Mononuclear cell (primary cell): ENCODE data around the gene ARHGDIA. TPM values are rescaled to one million over a fixed set of nuclear protein-coding genes. Genes with fewer than 3 reads are reported as not detected.

Experiments
- H3K27me3 ChIP-seq: 2 replicates; pipeline ENCODE4 v1.6.0; 2011; ENCODE audit warnings: low read length, control low read depth; ENCODE audit not compliant: insufficient read depth
- H3K4me1 ChIP-seq: 2 replicates; pipeline ENCODE4 v1.5.1; 2011; ENCODE audit warnings: mild to moderate bottlenecking, low read length, control low read depth; ENCODE audit not compliant: insufficient read depth
- H3K4me3 ChIP-seq: 2 replicates; pipeline ENCODE4 v1.5.1; 2011; ENCODE audit warnings: mild to moderate bottlenecking, low read length, moderate library complexity
- H3K9me3 ChIP-seq: 2 replicates; pipeline ENCODE4 v1.5.1; 2011; ENCODE audit warnings: low read depth, mild to moderate bottlenecking, control low read depth, low read length
- total RNA-seq: library from RNA; depleted of rRNA; stranded (reverse); fragments of >200 nt; gene quantifications from one replicate; pipeline ENCODE4 v1.2.3, GENCODE V29; 2012

The ARHGDIA gene
- total RNA-seq, 1 donor, result 189 TPM

DNA sequence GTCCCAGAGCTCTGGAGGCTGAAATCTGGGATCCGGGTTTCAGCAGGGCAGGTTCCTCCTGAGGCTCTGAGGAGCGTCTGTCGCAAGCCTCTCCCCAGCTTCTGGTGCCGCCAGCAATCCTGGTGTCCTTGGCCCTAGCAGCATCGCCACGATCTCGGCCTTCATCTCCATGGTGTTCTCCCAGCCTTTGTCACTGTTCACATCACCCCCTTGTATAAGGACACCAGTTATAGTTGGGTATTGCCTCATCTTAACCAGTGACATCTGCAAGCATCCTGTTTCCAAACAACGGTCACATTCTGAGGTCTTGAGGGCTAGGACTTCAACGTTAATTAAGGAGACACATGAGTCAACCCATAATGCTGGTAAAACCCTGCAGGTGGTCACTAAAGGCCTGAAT is 33.5 kb downstream of the ARHGDIA start:
- Histone ChIP-seq H3K9me3 (no peaks in the 10 kb centered on the region), H3K4me1 (peaks cover 36% of the 10 kb centered on the region), H3K27me3 (no peaks in the 10 kb centered on the region), H3K4me3 (no peak overlapping the region)

DNA sequence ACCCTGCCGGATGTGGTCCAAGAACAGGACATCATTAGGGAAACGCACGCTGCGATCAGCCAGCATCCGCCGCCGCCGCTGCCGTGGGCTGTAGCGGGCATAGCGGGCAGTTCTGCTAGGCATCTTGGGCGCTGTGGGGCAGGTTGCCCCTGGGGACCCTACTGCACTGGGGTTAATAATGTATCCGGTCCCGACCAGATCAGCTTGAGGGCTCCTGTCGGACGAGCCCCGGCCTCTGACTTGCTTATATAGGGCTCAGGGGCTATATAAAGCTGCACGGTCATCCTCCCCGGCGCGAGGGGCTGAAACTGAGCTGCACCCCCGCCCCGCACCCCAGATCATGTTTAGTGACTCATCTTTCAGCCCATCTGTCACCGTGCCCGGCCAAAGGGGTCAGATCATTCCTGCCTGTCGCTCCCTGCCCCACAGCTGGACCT is 36.3 kb downstream of the ARHGDIA start, which contains the start of gene PPP1R27:
PPP1R27 (minus strand) TSS at position 220 of the 437 bp plus-strand sequence; CDS start at position 123, 97 bp downstream.
- Histone ChIP-seq H3K9me3 (no peaks in the 10 kb centered on the region), H3K4me3 (no peak within 1 kb of the TSS), H3K4me1 (peaks cover 46% of the 10 kb centered on the region), H3K27me3 (no peaks in the 10 kb centered on the region)

DNA sequence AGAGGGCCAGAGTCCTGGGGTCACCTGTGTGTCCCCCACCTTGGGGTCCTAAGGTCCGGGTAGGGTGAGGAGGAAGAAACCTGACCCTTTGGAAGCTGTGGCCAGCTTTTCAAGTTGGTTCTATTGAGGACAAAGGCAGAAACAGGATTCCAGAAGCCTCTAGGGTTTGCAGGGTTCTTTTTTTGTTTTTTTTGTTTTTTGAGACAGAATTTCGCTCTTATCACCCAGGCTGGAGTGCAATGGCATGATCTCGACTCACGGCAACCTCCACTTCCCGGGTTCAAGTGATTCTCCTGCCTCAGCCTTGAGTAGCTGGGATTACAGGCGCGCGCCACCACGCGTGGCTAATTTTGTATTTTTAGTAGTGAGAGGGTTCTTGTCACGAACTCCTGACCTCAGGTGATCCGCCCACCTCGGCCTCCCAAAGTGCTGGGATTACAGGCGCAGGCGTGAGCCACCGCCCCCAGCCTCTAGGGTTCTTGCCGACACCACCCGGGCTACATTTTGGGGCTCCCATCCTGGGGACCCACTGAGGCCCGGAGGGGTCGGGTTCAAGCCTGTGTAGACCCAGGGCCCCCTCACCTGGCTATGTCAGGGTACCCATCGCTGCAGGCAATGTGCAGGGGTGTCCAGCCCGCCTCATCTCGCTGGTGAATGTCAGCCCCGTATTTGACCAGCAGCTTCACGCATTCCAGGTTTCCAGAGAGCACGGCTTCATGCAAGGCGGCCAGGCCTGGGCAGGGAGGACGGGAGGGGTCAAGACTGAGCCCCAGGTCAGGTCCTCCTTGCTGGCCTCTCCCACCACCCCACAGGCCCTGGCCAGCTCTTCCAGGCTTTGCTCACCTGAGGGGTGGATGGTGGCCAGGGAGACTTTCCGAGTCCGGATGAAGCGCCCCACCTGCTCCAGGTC is 37.0 kb downstream of the ARHGDIA start:
- Histone ChIP-seq H3K4me1 (peaks cover 45% of the 10 kb centered on the region), H3K9me3 (no peaks in the 10 kb centered on the region), H3K4me3 (peak overlapping the region; percentile 50), H3K27me3 (no peaks in the 10 kb centered on the region)

DNA sequence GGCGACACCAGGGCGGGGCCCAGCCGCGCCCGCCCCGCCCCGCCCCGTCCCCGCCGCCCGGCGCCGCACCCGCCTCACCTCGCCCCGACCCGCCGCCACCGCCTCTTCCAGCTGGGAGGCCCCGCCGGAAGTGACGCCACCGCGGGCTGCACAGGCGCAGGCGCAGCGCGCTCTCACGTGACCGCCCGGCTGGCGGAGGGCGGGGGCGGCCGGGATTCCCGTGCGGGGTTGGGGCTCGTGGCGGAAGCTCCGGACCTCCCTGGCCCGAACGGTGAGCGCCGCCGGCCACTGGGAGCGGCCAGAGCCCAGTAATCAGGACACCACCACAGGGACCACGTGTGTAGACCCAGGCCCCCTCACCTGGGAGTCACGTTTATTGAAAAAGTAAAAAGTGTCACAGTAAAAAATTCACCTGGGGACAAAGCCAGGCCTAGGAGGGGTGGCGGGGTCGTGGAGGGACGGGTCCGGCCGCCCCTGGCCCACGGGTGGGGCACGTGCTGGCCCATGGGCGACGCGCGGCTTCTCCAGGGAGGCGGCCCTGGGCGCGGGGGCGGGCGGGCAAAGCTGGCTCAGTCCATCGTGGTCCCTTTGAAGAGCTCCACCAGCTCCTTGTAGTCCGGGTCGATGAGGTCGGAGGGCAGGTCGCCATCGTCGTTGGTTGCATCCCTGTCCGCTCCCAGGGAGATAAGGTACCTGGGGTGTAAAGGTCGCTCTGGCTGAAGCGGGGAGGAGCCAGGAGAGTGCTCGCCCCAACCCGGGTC is 37.8 kb downstream of the ARHGDIA start, which contains the start of gene MCRIP1:
MCRIP1 (minus strand) TSS at position 132 of the 761 bp plus-strand sequence. CDS start 8,785 bp downstream, outside the sequence.
- H3K4me1 ChIP-seq, result peaks cover 39% of the 10 kb centered on the region
- peak within 1 kb of the TSS; percentile 64 for H3K4me3 ChIP-seq
- H3K27me3 ChIP-seq, result no peaks in the 10 kb centered on the region
- no peaks in the 10 kb centered on the region for H3K9me3 ChIP-seq

DNA sequence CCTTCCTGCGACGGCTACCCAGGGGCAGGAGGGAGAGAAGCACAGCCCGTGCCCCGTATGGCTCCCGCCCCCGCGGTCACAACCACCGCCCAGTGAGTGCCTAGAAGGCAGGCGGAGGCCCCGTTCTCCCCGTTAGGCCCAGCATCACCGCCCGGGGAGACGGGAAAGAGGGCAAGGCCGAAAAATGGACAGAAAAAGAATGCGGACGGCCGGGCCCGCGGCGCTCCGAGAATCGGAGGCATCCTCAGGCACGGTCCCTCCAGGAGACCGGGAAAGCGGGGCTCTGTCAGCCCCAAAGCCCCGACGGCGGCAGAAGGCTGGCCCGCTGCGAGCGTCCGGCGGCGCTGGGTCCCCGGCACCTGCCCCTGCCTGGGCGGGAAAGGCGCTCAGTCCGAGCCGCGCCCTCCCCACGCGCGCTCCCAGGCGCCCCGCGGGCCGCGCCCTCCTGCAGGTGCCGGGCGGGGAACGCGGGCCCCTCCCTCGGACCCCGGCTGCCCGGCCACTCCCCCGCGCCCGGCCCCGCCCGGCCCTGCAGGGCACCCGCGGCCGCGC is 38.5 kb downstream of the ARHGDIA start:
- no peaks in the 10 kb centered on the region for H3K27me3 ChIP-seq
- peaks cover 33% of the 10 kb centered on the region for H3K4me1 ChIP-seq
- H3K9me3 ChIP-seq, result no peaks in the 10 kb centered on the region
- peak overlapping the region; percentile 64 for H3K4me3 ChIP-seq

DNA sequence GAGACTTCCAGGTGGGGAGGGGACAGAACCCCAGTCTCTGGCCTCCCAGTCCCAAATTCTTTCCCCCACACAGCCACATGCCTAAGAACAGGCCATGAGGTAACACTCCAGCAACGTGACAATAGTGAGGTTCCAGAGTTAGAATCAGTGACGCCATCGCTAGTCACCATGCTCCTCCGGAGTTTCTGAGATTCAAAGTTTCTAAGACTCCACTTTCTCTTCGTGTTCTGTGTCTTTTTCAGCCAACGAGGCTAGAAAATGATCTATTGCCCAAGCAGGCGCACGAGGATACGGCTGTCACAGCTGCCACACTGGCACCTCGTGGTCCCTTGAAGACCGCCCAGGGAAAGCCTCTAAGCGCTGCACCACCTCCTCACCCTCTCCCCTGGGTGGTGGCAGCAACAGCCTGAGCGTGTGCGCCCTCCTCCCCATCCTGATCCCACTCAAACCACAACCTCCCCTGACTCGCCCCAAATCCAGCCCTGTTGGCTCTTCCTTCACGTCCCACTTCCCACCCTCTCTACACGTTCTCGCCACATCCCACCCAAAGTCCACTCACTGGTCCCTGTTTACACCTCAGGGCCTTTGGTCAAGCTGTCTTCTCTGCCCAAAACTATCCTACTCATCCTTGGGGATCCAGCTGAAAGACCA is 39.1 kb downstream of the ARHGDIA start:
- Histone ChIP-seq H3K4me1 (peaks cover 33% of the 10 kb centered on the region), H3K4me3 (peak overlapping the region; percentile 64), H3K27me3 (no peaks in the 10 kb centered on the region), H3K9me3 (no peaks in the 10 kb centered on the region)

DNA sequence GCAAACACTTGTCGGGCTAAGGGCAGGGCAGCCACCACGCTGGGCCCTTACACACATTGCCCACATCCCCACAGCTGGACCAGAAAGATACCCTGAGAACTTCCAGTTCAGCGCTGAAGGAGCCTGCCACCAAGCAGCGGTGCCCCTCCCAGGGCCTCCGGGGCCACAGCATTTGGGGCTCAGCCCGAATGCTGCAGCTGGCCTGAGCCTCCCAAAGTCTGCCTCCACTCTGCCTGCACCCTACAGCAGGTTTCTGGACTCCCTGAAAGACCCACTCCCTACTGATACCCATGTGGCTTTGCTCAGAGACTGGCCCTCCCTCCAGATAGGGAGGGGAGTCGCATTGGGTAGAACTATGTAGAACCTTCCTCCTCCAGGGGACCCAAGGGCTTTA is 39.6 kb downstream of the ARHGDIA start:
- Histone ChIP-seq H3K4me1 (peaks cover 31% of the 10 kb centered on the region), H3K4me3 (no peak overlapping the region), H3K27me3 (no peaks in the 10 kb centered on the region), H3K9me3 (no peaks in the 10 kb centered on the region)

DNA sequence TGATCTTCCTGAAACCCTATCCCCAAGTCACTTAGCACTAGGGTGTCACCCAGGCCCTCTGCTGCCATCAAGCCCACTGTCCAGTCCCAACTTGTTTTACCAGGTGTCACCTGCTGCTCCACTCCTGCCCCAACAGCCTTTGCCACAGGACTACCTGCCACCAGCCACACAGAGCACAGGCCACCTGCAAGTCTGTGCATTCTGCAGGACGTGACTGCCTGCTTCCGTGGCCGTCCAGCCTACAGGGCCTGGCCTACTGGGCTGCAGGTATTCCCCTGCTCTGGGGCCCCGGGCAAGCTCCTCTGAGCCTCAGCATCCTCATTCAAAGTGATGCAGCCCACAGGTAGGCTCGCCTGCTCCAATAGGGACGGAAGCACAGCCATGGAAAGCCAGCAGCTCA is 41.3 kb downstream of the ARHGDIA start:
- Histone ChIP-seq H3K9me3 (no peaks in the 10 kb centered on the region), H3K27me3 (no peaks in the 10 kb centered on the region), H3K4me3 (no peak overlapping the region), H3K4me1 (peaks cover 28% of the 10 kb centered on the region)

DNA sequence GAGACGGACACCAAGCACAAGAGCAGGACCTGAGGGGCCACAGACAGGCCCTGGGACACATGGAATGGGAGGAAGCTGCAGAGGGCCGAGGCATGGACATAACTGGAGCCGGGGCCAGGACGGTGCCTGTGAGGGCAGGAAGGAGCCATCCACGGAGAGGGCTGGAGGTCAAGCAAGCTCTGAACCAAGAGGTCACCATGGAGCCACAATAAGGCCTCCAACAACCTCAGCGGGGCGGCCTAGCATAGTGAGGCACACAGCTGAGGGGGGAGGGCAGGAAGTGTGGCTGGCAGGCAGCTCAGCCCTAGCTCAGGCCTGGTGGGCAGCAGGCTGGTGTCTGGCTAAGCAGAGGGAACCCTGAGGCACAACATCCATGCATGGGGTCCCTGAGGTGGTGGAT is 42.5 kb downstream of the ARHGDIA start:
- Histone ChIP-seq H3K27me3 (no peaks in the 10 kb centered on the region), H3K4me3 (no peak overlapping the region), H3K9me3 (no peaks in the 10 kb centered on the region), H3K4me1 (peaks cover 22% of the 10 kb centered on the region)

DNA sequence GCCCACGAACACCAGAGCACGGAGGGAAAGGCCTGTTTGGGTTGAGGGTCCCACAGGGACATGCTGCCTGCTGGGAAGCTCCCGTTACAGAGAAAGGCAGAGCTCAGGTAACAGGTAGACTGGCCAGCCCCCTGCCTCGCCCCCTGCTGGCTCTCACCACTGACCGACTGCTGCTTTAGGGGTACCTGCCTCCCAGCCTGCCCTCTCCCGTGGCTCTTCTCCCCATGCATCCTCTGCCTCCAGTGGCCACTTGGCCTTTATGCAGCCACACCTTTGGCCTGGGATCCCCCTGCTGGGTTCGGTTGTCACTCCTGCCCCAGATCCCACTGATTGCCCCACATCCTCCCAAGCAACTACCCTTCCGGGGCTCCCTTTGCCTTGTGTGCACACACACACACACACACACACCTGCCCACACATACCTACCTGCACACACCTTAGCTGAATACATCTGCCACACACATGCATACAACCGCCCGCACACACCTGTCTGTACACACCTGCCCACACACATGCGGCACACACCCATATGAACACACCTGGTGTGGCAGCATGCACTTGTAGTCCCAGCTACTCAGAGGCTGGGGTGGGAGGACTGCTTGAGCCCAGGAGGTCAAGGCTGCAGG is 45.2 kb downstream of the ARHGDIA start:
- Histone ChIP-seq H3K9me3 (no peaks in the 10 kb centered on the region), H3K4me3 (no peak overlapping the region), H3K4me1 (peaks cover under 1% of the 10 kb centered on the region), H3K27me3 (no peaks in the 10 kb centered on the region)

DNA sequence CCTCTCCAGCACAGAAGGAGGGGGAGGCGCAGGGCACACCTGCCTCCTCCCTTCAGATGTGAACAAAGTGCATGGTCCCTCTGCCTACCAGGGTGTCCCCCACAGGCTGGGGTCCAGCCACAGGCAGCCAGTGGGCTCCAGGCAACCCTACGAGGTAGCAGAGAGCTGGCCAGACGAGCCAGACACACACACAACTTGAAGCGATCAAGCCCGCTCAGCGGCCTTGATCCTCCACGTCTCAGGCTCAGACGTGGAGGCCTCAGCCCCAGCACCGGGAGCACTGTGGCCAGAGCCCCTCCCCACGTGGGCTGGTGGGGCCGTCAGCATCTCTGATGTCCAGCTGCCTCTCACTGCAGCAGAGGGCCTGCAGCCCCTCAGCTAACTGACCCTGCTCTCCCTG is 46.5 kb downstream of the ARHGDIA start:
- Histone ChIP-seq H3K27me3 (no peaks in the 10 kb centered on the region), H3K4me1 (no peaks in the 10 kb centered on the region), H3K4me3 (no peak overlapping the region), H3K9me3 (no peaks in the 10 kb centered on the region)

DNA sequence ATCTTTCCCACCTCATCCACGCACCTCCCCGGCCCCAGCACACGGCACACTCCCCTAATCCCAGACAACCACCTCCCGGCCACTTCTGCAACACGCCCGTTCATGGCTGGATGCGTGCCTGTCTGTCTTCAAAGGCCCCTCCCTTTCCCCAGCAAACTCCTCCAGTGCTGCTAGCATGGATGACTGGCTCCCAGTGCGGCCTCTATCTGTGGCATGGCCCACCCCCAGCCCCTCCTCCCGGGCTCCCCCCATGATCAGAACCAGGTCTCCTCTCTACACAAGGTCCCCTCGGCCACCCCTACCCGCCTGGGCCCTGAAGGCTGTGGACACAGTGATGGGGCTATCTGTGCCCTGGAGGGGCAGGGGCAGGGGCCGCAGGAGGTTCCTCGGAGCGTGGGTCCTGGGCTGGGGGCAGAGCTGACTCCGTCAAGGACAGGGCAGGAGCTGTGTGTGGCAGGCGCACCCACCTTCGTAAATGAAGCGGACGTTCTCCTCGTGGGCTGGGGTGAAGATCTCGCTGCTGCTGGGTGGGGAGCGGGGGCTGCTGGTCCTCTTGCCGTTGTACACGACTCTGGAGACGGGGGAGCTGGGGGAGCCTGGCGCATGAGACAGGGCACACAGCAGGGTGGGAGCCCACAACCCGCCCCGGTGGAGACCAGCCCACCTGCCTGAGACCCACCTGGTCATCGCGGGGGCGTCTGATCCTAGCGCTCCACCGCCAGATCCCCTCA is 47.2 kb downstream of the ARHGDIA start:
- H3K27me3 ChIP-seq, result no peaks in the 10 kb centered on the region
- H3K4me1 ChIP-seq, result no peaks in the 10 kb centered on the region
- H3K4me3 ChIP-seq, result no peak overlapping the region
- no peaks in the 10 kb centered on the region for H3K9me3 ChIP-seq

DNA sequence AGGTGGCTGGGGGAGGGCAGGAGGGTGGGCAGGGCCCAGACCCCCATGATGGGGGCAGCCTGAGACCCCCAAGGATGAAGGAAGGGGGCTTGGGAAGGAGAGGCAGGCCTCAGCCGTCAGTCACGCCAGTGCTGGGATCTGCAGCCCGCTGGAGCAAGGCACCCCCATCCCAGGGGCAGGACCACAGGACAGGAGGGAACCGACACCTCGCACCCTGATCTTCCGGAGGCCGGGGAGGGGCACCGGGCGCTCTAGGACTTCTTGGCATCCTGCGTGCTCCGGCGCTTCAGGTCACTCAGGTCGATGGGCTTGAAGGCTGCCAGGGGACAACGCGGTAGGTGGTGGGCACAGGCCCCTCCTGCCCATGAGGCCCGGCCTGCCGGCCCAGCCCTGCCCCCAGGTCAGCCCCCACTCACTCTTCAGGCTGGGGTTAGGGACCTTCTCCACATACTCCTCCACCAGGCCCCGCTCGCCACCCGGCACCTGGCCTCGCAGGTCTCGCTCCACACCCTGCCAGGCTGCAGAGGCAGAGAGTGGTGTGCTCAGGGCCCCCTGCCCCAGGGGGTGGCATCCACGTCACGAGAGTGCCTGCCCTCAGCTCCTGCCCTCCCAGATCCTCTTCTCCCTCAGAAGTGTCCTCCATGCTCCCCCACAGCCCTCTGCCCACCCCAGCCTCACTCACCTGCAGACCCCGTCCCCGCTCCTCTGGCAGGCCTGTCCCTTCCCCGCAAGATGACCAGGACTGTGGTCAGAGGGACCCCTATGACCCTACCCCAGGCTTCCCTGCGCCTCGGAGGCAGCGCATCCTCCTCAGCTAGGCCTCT is 47.9 kb downstream of the ARHGDIA start:
- no peaks in the 10 kb centered on the region for H3K9me3 ChIP-seq
- no peak overlapping the region for H3K4me3 ChIP-seq
- no peaks in the 10 kb centered on the region for H3K27me3 ChIP-seq
- H3K4me1 ChIP-seq, result no peaks in the 10 kb centered on the region
